HG03025 (cell line): Measurements from ENCODE around the gene ACIN1.

Experiments used
- ATAC-seq: cut with Tn5 transposase; IDR thresholded peaks from one replicate; pipeline ENCODE4 v1.9.1; 2021; ENCODE audit warnings: mild to moderate bottlenecking, moderate library complexity; ENCODE audit not compliant: unreplicated experiment, low FRiP score

The ACIN1 gene

DNA sequence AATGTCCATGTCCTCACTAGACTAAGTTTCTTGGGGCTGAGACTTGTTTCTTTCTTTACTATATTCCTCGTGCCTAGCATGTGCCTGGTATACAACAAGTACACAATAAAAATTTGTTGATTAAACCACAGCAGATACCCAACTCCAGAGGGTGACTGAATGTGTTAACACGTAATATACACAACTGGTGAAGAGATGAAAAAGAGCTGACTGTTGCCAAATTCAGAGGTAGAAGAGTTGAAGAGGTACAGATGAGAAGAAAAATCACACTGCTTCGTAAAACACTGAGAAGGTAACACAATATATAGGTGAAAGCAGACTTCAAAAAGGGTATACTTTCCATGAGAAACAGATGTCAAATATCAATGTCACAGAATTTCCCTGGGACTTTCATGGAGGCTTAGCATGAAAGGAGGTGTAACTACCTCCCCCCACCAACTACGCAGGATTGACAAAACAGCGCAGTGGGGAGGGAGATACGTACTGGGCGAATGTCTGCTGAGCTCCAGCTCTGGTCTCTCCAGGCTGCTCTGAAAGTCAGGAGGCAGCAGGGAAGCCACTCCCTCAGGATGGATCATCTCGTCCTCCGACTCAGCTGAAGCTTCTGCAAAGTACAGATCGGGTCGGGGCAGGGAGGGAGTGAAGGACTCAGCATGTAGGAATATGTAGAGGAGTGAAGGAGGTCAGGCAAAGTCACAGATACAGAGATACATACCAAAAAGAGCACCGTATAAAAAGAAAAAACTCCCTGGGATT is 5.3 kb downstream of the ACIN1 start:
- ATAC-seq = no peak

DNA sequence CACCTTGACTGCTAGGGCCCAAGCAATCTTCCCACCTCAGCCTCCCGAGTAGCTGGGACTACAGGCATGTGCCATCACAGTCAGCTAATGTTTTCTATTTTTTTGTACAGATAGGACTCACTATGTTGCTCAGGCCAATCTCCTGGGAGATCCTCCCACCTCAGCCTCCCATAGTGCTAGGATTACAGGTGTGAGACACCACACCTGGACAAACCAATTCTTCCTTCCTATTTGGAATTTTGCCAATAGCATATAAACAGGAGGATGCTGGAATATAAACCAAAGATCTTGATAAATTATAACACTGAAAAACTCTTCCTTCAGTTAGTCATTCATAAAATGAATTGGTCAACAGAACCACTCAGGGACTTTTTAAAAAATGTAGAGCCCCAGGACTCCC is 8.4 kb downstream of the ACIN1 start:
- no peak for ATAC-seq

DNA sequence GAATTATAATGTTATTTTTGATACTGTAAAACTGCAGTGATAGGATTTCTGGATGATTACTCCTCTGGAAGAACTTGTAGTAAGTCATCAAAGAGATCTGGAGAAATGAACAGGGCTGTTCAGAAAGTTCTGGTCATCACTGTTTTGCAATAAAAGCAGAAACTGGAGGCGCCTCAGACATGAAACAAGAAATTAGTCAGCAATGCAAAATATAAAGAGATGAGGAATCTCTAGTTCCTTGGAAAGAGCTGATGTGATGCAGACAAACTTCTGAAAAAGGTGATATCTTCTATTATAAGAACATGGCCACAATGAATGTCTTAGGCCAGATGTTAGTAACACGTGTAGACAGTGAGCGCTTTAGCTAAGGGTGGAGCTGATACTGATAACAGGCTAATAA is 9.5 kb downstream of the ACIN1 start:
- no peak for ATAC-seq

DNA sequence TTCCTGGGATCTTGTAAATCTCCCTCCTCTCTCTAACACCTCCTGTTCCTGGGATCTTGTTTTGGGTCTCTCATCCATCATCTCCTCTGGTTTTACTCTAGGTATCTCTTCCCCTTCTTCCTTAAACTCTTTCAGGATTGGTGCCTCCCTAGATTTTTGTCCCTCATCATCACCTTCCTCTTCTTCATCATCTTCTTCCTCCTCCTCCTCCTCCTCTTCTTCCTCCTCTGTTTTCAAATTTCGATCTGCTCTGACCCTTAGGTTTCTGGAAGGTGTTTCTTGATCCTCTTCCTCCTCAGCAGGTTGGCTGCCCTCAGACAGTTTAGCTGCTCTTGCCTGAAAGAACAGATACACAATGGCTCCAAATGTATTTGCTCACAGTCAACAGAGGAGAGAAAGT is 14.5 kb downstream of the ACIN1 start:
- ATAC-seq = no peak

DNA sequence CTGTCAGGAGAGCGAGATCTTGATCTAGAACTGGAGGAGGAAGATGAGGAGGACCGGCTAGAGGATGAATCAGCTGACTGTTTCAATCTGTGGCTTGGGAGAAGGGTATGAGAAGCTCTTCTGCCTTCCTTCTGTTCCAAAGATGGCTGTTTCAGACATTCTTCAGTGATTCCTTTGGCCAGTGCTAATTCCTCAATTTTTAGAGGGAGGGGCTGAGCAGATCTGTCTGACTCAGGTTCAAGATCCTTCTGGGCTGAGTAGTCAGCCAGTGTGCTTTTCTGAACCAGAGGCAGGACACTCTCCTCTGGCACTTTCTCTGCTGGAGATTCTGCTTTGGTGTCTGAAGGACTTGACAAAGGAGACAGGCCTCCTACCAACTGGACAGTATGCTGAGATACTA is 15.2 kb downstream of the ACIN1 start:
- no peak for ATAC-seq

DNA sequence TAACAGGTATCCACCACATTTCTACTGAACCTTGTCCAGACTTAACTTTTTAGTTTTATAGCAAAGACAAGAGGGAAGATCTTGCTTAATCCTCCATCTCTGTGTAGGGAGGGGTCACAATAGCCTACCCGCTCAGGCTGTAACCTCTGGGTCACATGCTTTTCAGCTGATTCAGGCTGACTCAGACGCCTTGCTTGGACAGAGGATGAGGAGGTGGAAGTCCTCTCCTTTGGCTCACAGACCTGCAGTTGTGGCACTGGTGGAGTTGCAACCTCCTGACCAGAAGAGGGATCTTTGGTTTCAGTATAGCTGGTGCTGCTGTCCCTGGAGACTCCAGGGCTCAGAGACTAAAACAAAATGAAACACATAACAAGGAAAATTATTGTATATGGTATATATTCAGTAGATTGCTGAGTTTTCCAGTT is 16.2 kb downstream of the ACIN1 start:
- no peak for ATAC-seq

DNA sequence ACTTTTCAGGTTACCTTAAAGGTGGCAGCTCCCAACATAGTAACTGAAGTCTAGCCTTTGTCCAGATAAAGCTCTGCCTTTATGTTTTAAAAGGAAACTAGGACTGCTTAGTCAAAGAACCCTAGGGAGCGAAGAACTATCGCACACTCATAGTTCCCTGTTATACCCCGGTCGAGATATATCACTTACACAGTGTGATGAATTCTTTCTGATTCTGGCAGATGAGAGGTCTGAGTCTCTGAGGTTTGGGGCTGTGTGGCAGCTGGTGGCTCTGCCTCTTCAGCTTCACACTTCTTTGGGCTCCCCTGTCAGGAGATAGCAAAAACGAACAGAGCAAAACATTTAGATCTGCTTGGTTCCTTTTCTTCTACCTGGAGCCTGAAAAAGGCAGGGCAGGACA is 17.0 kb downstream of the ACIN1 start:
- ATAC-seq = no peak

DNA sequence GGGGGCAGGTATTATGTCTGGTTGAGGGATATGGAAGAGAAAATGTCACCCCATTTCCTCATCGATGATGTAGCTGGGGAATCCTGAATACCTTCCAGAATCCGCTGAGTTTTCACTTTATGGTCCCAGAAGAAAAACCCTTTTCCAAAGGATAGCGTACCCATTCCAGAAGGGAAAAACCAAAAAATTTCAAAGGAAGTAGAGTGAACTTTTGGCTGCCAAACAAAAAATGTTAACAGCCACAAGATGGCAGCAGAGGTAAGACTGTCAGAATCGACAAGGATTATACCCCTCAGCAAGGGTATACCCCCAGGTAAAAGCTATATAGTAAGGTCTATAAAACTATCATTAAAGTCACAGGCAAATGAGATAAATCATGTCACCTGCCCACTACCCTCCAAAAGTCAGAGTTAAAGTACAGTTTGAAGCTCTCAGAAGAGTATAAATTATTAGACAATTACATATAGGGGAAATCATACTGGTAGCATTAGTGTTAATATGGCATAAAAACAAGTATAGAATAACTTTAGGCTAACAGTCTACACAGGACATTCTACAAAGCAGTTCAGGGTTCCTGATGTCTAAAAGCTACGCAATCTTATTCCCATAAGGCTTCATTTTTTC is 18.0 kb downstream of the ACIN1 start:
- no peak for ATAC-seq

DNA sequence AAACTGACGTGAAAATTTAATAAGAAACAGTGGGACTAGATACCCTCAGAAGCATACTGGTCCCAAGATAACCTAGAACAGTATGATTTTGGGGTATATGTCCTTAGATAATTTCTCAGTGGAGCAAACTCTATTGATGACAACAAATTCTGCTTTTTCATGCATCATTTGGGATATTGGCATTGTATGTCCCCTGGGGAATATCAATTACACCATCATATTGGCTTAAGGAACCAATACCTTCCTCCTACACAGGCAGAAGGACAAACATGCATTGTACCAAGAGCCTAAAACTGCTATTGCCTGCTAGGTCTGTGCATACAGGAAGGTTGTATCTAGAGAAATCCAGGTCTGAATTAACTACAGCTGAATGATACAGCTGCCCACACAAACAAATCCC is 20.0 kb downstream of the ACIN1 start:
- no peak for ATAC-seq

DNA sequence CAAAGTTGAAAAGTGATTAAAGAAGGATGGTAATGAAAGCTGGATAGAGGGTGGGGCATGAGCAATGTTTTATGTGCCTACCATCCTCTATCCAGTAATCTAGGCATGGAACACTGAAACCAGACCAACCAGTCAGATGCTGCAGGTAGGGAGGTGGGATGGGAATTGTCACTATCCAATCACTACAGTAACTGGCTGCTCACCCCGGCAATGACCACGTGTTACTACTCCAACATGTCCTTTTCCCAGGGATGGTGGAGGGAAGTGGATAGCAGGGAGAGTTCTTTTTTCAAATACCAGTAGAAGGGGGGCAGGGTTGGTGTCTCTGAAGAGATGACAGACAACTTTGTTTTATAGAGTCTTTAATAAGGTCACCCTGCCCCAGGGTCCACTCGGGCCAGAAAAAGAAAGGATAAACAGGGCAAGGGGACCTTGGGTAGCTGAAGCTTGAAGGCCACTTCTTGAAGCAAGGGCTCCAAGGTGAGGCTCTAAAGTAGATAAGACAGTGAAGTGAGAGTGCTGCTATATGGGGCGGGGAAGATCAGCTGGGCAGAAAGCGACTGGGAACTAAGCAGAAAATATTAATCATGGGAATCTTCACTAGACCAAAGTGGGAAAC is 22.9 kb downstream of the ACIN1 start:
- no peak for ATAC-seq

DNA sequence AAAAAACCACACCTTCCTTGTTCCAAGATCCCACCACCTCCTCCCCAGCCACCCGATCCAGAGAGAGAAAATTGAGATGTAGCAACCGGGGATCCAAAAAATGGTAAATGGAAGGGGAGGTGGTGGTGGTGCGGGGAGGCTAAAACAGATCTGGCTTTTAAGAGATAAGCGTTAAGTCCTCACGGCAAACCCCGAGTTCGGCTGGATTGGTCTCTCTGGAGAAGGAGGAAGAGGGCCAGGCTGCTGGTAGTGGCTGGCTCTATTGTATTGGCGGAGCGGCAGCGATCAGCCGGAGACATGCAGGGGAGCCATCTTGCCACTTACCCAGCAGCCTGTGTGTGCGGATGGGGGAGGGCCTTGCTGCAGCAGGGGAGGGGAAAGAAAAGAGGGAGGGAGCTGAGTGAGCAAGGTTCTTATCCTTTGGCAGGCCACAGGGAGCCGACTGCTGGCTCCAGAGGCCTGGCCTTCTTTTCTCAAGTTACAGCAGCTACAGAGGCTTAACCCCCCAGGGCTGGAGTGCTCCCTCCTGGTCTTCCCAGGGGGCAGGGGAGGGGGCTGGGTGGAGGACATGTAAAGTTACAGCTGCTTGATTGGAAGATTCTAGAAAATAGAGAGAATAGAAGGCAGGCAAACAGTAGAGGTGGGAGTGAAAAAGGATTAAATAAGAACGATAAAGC is 23.6 kb downstream of the ACIN1 start:
- ATAC-seq = peak; percentile 72

DNA sequence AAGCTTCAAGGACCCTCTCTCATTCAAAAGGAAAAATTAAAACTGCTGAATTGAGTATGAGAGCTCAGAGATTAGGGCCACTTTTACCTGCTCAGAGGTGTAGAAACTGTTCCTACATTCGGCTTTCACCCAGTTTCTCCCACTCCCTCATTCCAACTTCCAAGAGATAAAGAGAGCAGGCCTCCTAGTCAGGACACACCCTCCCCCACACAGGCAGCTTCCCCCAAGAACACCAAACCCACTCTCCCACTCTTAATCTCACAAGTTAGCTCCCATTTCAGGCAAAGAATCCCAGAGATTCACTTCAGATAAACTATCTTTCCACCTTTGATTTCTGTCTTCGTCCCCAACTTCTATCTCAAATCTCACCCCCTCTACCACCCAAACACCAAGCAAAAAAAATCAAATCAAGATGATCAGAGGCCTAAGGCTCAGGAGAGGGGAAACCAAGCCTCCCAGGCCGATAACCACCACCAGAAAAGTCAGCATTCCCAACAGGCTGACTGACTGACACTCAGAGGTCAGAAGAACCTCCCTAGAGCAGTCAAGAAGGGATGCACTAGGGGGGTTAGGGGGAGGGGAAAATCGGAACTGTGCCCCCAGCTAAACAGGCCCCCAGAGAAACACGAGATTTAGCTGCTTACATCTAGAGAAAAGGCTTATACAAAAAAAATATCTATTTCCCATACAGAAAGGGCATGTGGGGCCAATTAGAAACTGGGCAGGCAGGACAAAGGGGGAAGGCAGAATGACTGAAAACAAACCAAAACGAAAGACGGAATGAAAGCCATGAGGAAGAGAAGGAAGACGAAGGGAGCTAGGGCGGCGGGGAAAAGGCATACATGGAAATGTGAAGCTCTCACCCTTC is 24.4 kb downstream of the ACIN1 start:
- ATAC-seq = no peak

DNA sequence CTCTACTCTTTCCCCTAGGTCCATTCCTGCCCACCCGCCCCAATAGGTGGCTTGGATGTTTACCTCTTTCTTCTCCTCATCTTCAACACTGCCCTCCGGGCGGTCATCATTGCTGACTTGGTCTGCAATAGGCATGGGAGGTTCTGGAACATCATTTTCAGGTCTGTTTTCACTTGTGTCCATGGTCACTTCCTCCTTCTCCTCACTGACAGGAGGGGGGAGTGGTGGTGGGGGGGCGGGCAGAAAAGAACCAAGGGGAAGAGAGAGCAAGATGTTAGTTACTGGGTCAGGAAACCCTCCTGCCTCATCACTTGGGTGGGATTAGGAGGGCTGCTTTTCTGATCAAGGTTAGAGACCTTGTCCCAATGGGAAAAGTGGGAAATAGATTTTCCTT is 25.5 kb downstream of the ACIN1 start:
- no peak for ATAC-seq

DNA sequence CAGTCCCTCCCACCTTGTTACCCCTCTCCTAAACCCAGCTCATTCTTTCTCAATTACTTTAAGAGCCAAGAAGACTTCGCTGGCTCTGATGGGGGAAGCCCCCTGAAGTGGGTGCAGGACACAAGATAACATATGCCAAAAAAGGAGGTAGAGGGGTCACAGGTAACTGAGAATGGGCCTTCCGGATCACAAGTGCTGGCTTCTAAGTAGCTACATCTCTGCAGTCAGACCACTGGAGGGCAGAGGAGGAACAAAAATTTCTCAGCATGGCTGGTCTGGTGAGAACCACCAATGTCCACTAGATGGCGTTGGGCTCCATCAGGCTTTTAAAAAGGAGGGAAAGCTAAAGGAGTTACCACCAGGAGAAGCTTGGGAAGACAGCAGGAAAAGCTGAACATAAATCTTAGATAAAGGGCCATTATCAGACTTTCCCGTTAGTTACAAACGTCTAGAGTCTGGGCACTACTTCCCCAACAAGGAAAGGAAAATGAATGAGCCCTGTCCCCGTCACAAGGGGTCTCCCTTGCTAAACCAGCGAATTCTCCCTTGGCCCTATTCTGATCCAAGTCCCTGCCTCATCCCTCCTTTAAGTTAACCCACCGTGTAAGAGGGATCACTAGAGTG is 26.0 kb downstream of the ACIN1 start:
- peak; percentile 49 for ATAC-seq

DNA sequence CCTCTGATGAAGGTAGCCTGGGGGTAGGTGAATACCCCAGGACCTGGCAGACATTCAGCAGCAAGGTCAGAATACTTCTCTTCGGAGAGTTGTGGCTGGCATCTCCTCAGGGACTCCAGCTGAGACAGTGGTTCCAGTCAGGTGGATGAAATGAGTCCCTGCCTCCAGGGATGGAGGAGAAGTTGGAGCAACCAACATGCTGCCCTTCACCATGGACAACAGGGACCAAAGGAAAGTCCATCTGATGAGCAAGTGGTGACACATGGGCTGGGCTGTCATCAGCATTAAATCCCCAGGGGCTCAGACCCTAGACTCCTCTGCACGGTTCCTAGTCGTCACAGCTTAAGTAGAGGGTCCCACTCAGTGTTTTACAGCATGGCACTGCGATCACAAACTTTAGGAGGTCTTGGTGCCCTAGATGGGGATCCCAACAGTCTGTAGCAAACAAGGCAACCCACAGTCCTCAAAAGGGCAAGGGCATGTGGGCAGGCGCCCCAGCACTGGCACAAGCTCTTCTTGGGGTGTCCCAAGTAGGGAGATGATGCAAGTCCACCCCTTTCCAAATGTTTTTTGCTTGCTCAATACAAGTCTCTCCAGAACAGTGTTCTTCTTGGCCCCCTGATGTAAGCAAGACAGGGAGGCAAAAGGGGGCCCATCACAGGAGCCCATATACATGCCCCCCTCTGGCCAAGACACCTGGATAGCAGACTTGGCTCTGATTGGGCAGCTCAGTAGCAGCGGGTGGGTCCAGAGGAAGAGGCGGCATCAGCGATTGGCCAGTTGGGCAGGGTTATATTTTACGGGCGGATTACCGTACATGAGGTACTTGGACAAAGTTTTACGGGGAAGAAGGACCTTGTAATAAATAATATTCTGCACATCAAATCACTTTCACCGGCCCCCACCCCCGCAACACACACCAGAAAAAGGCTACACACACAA is 26.8 kb downstream of the ACIN1 start:
- no peak for ATAC-seq

DNA sequence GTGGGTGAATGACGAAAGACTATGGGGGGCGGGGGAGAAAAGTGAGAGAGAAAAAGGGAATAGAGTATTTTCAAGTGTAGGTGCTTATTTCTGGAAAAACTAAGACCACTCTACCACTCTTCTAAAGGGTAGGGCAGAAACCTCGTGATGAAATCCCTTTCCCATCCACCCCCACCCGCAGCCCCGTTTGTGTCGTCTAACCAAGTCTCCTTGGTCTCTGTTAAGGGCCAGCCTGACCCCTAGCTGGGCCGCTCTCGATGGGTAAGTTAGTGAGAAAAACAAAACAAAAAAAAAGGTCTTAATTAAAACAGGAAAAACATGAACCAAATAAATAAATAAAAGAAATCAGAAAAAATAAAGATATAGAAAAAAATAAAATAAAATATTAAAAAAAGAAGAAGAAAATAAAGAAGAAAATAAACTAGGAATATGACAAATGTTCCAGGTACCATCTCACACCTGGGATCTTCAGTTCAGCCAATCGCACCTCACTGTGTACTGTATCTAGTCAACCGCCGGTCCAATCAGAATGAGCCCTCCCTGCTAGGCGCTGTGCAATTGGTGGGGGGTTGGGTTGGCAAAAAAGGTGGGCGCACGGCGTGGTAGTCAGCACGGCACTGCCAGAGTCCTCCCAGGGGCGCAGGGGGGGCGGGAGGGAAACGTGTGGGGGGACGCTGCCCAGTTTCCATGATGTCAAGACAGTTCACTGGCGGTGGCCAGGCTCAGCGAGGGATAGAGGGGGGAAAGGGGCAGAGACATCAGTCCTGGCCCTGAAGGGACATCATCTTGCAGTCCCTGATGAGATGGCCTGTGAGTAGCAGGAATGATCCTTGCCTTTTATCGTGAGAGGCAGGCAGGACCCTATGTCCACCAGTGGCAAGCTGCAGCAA is 27.8 kb downstream of the ACIN1 start:
- no peak for ATAC-seq

DNA sequence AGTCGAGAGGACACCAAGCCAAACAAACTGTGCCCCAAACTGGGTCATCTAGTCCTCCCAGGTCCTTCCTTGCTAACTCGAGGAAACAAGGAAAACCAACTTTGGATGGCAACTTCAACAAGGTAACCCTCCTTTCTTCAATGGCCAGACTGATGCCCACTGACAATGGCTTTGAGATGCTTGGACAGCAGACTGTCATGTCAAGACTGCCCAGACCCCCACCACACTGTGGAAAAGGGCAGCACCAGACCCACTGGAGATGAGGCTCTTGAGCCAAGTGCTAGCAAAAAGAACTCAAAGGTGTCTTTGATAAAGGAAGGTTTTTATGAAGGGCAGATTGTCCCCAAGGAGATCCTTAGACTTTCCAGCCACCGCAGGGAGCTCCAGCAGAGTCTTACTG is 28.6 kb downstream of the ACIN1 start:
- no peak for ATAC-seq

DNA sequence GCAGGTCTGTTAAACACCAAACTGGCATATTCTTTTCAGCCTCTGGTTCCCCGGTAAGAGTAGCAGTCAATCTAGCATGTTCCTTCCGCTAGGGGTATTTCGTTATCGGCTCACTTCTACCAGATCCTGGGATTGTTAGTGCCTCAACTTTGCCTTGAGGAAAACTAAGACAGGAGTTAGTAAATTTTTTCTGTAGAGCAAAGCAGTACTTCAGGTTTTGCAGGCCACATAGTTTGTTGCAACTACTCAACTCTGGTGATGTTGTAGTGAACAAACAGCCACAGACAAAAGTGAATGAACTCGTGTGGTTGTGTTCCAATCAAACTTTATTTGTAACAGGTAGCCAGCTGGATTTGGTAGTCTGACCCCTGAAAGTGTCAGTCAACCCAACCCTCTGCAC is 31.3 kb downstream of the ACIN1 start:
- ATAC-seq = no peak
